Measurements from ENCODE around the gene CSNK1E. TPM values are rescaled to one million over a fixed set of nuclear protein-coding genes. Genes with fewer than 3 reads are reported as not detected.

Gene CSNK1E
- total RNA-seq, 2 donors from 2014 or later = 98.1 to 140 TPM

GRCh38 chr22:38248280-38248679 lies 69.0 kb downstream of the CSNK1E start:
- no peaks in the 10 kb centered on the region for H3K27me3 ChIP-seq (replicated peaks; ENCODE audit: insufficient read depth)
- no peak overlapping the region for H3K4me3 ChIP-seq
- peaks cover 19% of the 10 kb centered on the region for H3K36me3 ChIP-seq
- ATAC-seq (ENCODE audit: insufficient number of reproducible peaks, low FRiP score, low read depth) (no peak), DNase-seq (ENCODE audit: low spot score) (no peak)
- peaks cover 10 to 65% of the 10 kb centered on the region in 2 donors for H3K4me1 ChIP-seq (ENCODE audit: control insufficient read depth in 1 of 2, low read depth in 2 of 2)
- H3K27ac ChIP-seq = peak overlapping the region in 1 of 2 donors; percentile 83
- TF ChIP-seq, protein P1, sequence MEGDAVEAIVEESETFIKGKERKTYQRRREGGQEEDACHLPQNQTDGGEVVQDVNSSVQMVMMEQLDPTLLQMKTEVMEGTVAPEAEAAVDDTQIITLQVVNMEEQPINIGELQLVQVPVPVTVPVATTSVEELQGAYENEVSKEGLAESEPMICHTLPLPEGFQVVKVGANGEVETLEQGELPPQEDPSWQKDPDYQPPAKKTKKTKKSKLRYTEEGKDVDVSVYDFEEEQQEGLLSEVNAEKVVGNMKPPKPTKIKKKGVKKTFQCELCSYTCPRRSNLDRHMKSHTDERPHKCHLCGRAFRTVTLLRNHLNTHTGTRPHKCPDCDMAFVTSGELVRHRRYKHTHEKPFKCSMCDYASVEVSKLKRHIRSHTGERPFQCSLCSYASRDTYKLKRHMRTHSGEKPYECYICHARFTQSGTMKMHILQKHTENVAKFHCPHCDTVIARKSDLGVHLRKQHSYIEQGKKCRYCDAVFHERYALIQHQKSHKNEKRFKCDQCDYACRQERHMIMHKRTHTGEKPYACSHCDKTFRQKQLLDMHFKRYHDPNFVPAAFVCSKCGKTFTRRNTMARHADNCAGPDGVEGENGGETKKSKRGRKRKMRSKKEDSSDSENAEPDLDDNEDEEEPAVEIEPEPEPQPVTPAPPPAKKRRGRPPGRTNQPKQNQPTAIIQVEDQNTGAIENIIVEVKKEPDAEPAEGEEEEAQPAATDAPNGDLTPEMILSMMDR (IDR thresholded peaks at IDR 0.05) = no peak
- H3K9me3 ChIP-seq = no peaks in the 10 kb centered on the region

GRCh38 chr22:38247713-38248112 lies 69.5 kb downstream of the CSNK1E start:
- no peak for DNase-seq (ENCODE audit: low spot score)
- H3K36me3 ChIP-seq = peaks cover 19% of the 10 kb centered on the region
- H3K4me1 ChIP-seq (ENCODE audit: control insufficient read depth in 1 of 2, low read depth in 2 of 2) = peaks cover 10 to 71% of the 10 kb centered on the region in 2 donors
- ATAC-seq (ENCODE audit: insufficient number of reproducible peaks, low FRiP score, low read depth) = no peak
- H3K27ac ChIP-seq = peak overlapping the region; percentile 79 to 83
- H3K27me3 ChIP-seq (replicated peaks; ENCODE audit: insufficient read depth) = no peaks in the 10 kb centered on the region
- TF ChIP-seq, protein P1 (IDR thresholded peaks at IDR 0.05) = no peak
- H3K4me3 ChIP-seq = no peak overlapping the region
- no peaks in the 10 kb centered on the region for H3K9me3 ChIP-seq

DNA sequence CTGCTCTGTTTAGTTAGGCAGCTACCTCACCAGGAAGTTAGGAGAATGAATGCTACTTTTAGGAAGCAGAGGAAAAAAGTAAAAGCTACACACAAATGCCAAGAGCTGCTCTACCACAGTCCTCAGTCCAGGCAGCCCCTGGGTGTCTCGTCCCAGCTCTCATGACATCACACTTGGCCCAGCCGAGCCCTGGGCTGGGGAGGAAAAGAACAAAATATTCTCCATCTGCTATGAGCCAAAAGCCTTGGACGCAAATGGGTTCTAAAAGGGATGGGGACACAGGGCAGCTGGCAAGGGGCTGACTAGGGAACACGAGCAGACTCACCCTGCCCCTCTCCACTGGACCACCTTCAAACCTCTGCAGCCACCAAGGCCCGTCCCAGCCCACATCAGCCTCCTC lies 70.5 kb downstream of the CSNK1E start:
- Histone ChIP-seq H3K4me1 (ENCODE audit: control insufficient read depth in 1 of 2, low read depth in 2 of 2) (peaks cover 10 to 75% of the 10 kb centered on the region in 2 donors), H3K9me3 (no peaks in the 10 kb centered on the region), H3K4me3 (no peak overlapping the region), H3K27ac (peak overlapping the region; percentile 79 to 83), H3K27me3 (replicated peaks; ENCODE audit: insufficient read depth) (no peaks in the 10 kb centered on the region), H3K36me3 (peaks cover 19% of the 10 kb centered on the region)
- DNase-seq (ENCODE audit: low spot score) (peak; percentile 23), ATAC-seq (ENCODE audit: insufficient number of reproducible peaks, low FRiP score, low read depth) (peak; percentile 68)
- TF ChIP-seq, protein P1 (IDR thresholded peaks at IDR 0.05) = no peak

- DNase-seq (ENCODE audit: low spot score) = no peak
- TF ChIP-seq, protein P1 (IDR thresholded peaks at IDR 0.05) = no peak
- Histone ChIP-seq H3K4me1 (ENCODE audit: control insufficient read depth in 1 of 2, low read depth in 2 of 2) (peaks cover 10 to 73% of the 10 kb centered on the region in 2 donors), H3K9me3 (no peaks in the 10 kb centered on the region), H3K27me3 (replicated peaks; ENCODE audit: insufficient read depth) (no peaks in the 10 kb centered on the region), H3K4me3 (no peak overlapping the region), H3K27ac (peak overlapping the region; percentile 79 to 83), H3K36me3 (peaks cover 19% of the 10 kb centered on the region)
- no peak for ATAC-seq (ENCODE audit: insufficient number of reproducible peaks, low FRiP score, low read depth)
These were observed 71.1 kb downstream of the CSNK1E start for GRCh38 chr22:38246046-38246658.

GRCh38 chr22:38244106-38244505 lies 73.1 kb downstream of the CSNK1E start:
- Histone ChIP-seq H3K4me1 (ENCODE audit: control insufficient read depth in 1 of 2, low read depth in 2 of 2) (peaks cover 12 to 74% of the 10 kb centered on the region in 2 donors), H3K9me3 (no peaks in the 10 kb centered on the region), H3K36me3 (peaks cover 19% of the 10 kb centered on the region), H3K4me3 (no peak overlapping the region), H3K27me3 (replicated peaks; ENCODE audit: insufficient read depth) (no peaks in the 10 kb centered on the region), H3K27ac (no peak overlapping the region)
- ATAC-seq (ENCODE audit: insufficient number of reproducible peaks, low FRiP score, low read depth) (no peak), DNase-seq (ENCODE audit: low spot score) (no peak)
- TF ChIP-seq, protein P1 (IDR thresholded peaks at IDR 0.05) = no peak

Measured in thoracic aorta (tissue), 2 donors.